ENCODE results near the gene ARR3. TPM values are rescaled to one million over a fixed set of nuclear protein-coding genes. Genes with fewer than 3 reads are reported as not detected.
A peak's percentile ranks its signal among the peaks of the same experiment; 100 is the strongest.

Gene ARR3
- total RNA-seq (2021): not detected in 2 replicates
- Bru-seq, nascent RNA: percentile 6 among the genes with signal in this experiment
- not detected for BruChase-seq, experiment 1, labeled RNA remaining after a 2-hour chase
- BruChase-seq, experiment 2, labeled RNA remaining after a 6-hour chase: not detected
- long read RNA-seq: 0 reads

- Histone ChIP-seq H3K9me3 (ENCODE audit: low read depth, low read length, poor library complexity, severe bottlenecking) (no peaks in the 10 kb centered on the region), H3K4me3 (ENCODE audit: low read depth, low read length, poor library complexity, severe bottlenecking) (no peak within 1 kb of the TSS), H3K4me1 (ENCODE audit: insufficient read depth, low read length, poor library complexity, severe bottlenecking) (no peaks in the 10 kb centered on the region), H3K27ac (ENCODE audit: low read depth, low read length, poor library complexity, severe bottlenecking) (no peak within 1 kb of the TSS), H3K27me3 (replicated peaks; ENCODE audit: insufficient read depth, low read depth, low read length, poor library complexity) (peaks cover 4% of the 10 kb centered on the region), H3K36me3 (ENCODE audit: insufficient read depth, low read length, poor library complexity, severe bottlenecking) (no peaks in the 10 kb centered on the region)
- BruUV-seq (replicated peaks): no TSS peak
- CTCF ChIA-PET: no interaction called here
- DNase-seq (ENCODE audit: low spot score): no peak
- TF ChIP-seq CTCF (conservative IDR thresholded peaks at IDR 0.05; ENCODE audit: low read depth, low read length) (no peak), EZH2 (IDR thresholded peaks at IDR 0.05; ENCODE audit: borderline replicate concordance, low read depth, low read length, poor library complexity, severe bottlenecking) (no peak)
- POLR2A ChIA-PET (ENCODE audit: low non-redundant PET): no interaction called here
- intact Hi-C loops (cut with micrococcal nuclease; ENCODE audit: unreplicated experiment): no loop called here
These were observed at the start of gene ARR3 for GRCh38 chrX:70268034-70268433. ARR3 (plus strand) TSS chrX:70268334; CDS start chrX:70269386, 1,052 bp downstream.

- ChIA-PET POLR2A (ENCODE audit: low non-redundant PET) (interaction anchor here (0.7 kb wide), 1 partner anchor 80 kb away, joined by 3 read pairs; no protein-coding TSS in a partner anchor), CTCF (no interaction called here)
- H3K27ac ChIP-seq (ENCODE audit: low read depth, low read length, poor library complexity, severe bottlenecking): no peak overlapping the region
- H3K4me1 ChIP-seq (ENCODE audit: insufficient read depth, low read length, poor library complexity, severe bottlenecking): no peaks in the 10 kb centered on the region
- no peak overlapping the region for H3K4me3 ChIP-seq (ENCODE audit: low read depth, low read length, poor library complexity, severe bottlenecking)
- no peaks in the 10 kb centered on the region for H3K9me3 ChIP-seq (ENCODE audit: low read depth, low read length, poor library complexity, severe bottlenecking)
- intact Hi-C loops (cut with micrococcal nuclease; ENCODE audit: unreplicated experiment): no loop called here
- no peaks in the 10 kb centered on the region for H3K36me3 ChIP-seq (ENCODE audit: insufficient read depth, low read length, poor library complexity, severe bottlenecking)
- BruUV-seq (replicated peaks): no TSS peak
- TF ChIP-seq EZH2 (IDR thresholded peaks at IDR 0.05; ENCODE audit: borderline replicate concordance, low read depth, low read length, poor library complexity, severe bottlenecking) (no peak), CTCF (conservative IDR thresholded peaks at IDR 0.05; ENCODE audit: low read depth, low read length) (no peak)
- H3K27me3 ChIP-seq (replicated peaks; ENCODE audit: insufficient read depth, low read depth, low read length, poor library complexity): no peaks in the 10 kb centered on the region
- no peak for DNase-seq (ENCODE audit: low spot score)
These were observed 48.0 kb upstream of the ARR3 start for GRCh38 chrX:70219938-70220764.

- CTCF ChIA-PET: no interaction called here
- no TSS peak for BruUV-seq (replicated peaks)
- no peak overlapping the region for H3K4me3 ChIP-seq (ENCODE audit: low read depth, low read length, poor library complexity, severe bottlenecking)
- no peak overlapping the region for H3K27ac ChIP-seq (ENCODE audit: low read depth, low read length, poor library complexity, severe bottlenecking)
- H3K9me3 ChIP-seq (ENCODE audit: low read depth, low read length, poor library complexity, severe bottlenecking): no peaks in the 10 kb centered on the region
- DNase-seq (ENCODE audit: low spot score): no peak
- POLR2A ChIA-PET (ENCODE audit: low non-redundant PET): no interaction called here
- no peak for TF ChIP-seq CTCF (conservative IDR thresholded peaks at IDR 0.05; ENCODE audit: low read depth, low read length)
- TF ChIP-seq EZH2 (IDR thresholded peaks at IDR 0.05; ENCODE audit: borderline replicate concordance, low read depth, low read length, poor library complexity, severe bottlenecking): no peak
- no peaks in the 10 kb centered on the region for H3K27me3 ChIP-seq (replicated peaks; ENCODE audit: insufficient read depth, low read depth, low read length, poor library complexity)
- intact Hi-C loops (cut with micrococcal nuclease; ENCODE audit: unreplicated experiment): no loop called here
- no peaks in the 10 kb centered on the region for H3K36me3 ChIP-seq (ENCODE audit: insufficient read depth, low read length, poor library complexity, severe bottlenecking)
- H3K4me1 ChIP-seq (ENCODE audit: insufficient read depth, low read length, poor library complexity, severe bottlenecking): no peaks in the 10 kb centered on the region
These were observed 42.1 kb upstream of the ARR3 start for GRCh38 chrX:70226048-70226447.

Data from A673 (cell line).